SK-N-SH (cell line): ENCODE measurements around the gene TINAG. TPM values are rescaled to one million over a fixed set of nuclear protein-coding genes. Genes with fewer than 3 reads are reported as not detected.

Source experiments
- CHD2 ChIP-seq: fragments of 150-350 bp; IDR thresholded peaks from 2 replicates; pipeline ENCODE4 v1.6.1; 2018; ENCODE audit warnings: low read length; ENCODE audit not compliant: partially characterized antibody
- EP300 ChIP-seq, 2 experiments: IDR thresholded peaks; 2 replicates each; pipeline versions ENCODE4 v1.4.0 to v1.6.1; 2012; ENCODE audit warnings: borderline replicate concordance in 1 of 2, low read depth in 1 of 2, low read length in 1 of 2
- EZH2phosphoT487 ChIP-seq: fragments of 200-600 bp; sonication (generic); IDR thresholded peaks from 2 replicates; pipeline ENCODE4 v1.6.1; 2017; ENCODE audit warnings: low read depth, mixed run types, mild to moderate bottlenecking, antibody characterized with exemption, moderate library complexity, borderline replicate concordance
- FOSL2 ChIP-seq: IDR thresholded peaks from 2 replicates; pipeline ENCODE4 v1.4.0; 2012; ENCODE audit warnings: low read depth, mild to moderate bottlenecking, moderate library complexity, borderline replicate concordance
- GATA2 ChIP-seq: sonication (generic); formaldehyde crosslinking; IDR thresholded peaks from 2 replicates; pipeline ENCODE4 v1.5.0; 2020; ENCODE audit warnings: mild to moderate bottlenecking, missing genetic modification reagents
- JUND ChIP-seq: IDR thresholded peaks from 2 replicates; pipeline ENCODE4 v1.4.0; 2012
- MEF2A ChIP-seq: IDR thresholded peaks from 2 replicates; pipeline ENCODE4 v1.4.0; 2012; ENCODE audit warnings: low read depth, borderline replicate concordance
- NFIC ChIP-seq: IDR thresholded peaks from 2 replicates; pipeline ENCODE4 v1.4.0; 2012; ENCODE audit warnings: borderline replicate concordance
- NRF1 ChIP-seq: IDR thresholded peaks from 2 replicates; pipeline ENCODE4 v1.6.1; 2012; ENCODE audit warnings: low read depth, mild to moderate bottlenecking, low read length
- PBX3 ChIP-seq: IDR thresholded peaks from 2 replicates; pipeline ENCODE4; 2012
- RAD21 ChIP-seq: IDR thresholded peaks from 2 replicates; pipeline ENCODE4 v1.6.1; 2012; ENCODE audit warnings: mild to moderate bottlenecking, low read length
- REST ChIP-seq: IDR thresholded peaks from 2 replicates; pipeline ENCODE4 v1.6.1; 2012; ENCODE audit warnings: mild to moderate bottlenecking, low read depth, low read length, moderate library complexity
- RFX5 ChIP-seq: IDR thresholded peaks from 2 replicates; pipeline ENCODE4 v1.6.1; 2012; ENCODE audit warnings: mild to moderate bottlenecking, improper control_type of control experiment, low read length
- RXRA ChIP-seq: IDR thresholded peaks from 2 replicates; pipeline ENCODE4 v1.4.0; 2012; ENCODE audit warnings: low read depth, mild to moderate bottlenecking, borderline replicate concordance
- SIN3A ChIP-seq: IDR thresholded peaks from 2 replicates; pipeline ENCODE4 v1.6.1; 2012; ENCODE audit warnings: low read depth, mild to moderate bottlenecking, low read length, moderate library complexity, borderline replicate concordance
- SMC3 ChIP-seq: IDR thresholded peaks from 2 replicates; pipeline ENCODE4 v1.6.1; 2012; ENCODE audit warnings: low read depth, low read length, improper control_type of control experiment
- USF2 ChIP-seq: fragments of 150-350 bp; IDR thresholded peaks from 2 replicates; pipeline ENCODE4 v1.6.1; 2017; ENCODE audit warnings: antibody characterized with exemption, low read length, low read depth, borderline replicate concordance
- YY1 ChIP-seq: IDR thresholded peaks from 2 replicates; pipeline ENCODE4 v1.4.0; 2012; ENCODE audit warnings: low read depth, mild to moderate bottlenecking
- ZBTB33 ChIP-seq: IDR thresholded peaks from 2 replicates; pipeline ENCODE4 v1.4.0; 2012; ENCODE audit warnings: low read depth, borderline replicate concordance
- polyA plus RNA-seq, 3 experiments: library from polyadenylated mRNA; depleted of rRNA; stranded (reverse); fragments of >200 nt; gene quantifications; 2 replicates each; pipeline ENCODE4 v1.2.3, GENCODE V29; 2012
- TF ChIP-seq, protein P1 (sequence below): fragments of 150-350 bp; IDR thresholded peaks from 2 replicates; pipeline ENCODE4 v1.6.1; 2016; ENCODE audit warnings: mild to moderate bottlenecking, low read depth, low read length

The TINAG gene
- polyA plus RNA-seq, 1 of the 3 experiments (the other 2 are of a cell fraction), result 0.13 TPM

DNA sequence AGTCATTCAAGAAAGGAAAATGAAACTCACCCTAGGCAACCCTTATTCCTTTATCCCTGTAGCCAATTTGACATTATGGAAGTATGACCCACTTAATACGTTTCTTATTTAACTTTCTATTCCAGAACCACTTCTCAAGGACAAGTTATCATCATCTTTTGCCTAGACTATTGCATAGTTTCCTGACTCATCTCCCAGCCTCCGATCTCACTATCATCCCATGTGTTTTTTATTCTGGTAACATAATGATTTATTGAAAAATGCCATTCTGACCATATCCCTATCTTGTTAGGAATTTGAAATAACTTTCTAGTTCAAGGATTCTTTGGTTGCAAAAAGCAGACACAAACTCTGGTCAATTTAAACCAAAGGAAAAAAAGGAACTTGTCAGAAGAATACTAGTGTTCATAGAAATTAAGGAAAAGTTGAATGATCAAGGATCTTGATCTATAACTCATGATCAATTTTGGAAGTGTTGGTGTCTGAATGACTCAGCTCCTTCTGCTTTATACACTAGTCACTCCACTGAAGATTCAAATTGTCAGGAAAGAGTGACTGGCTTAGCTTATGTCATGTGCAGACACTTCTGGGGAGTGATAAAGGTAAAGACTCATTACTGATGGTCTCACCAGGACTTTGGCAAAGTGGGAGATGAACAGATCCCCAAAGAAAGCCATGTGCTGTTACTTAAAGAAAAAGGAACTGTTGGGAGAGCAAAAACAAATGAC is 8.5 kb upstream of the TINAG start (continued):
- TF ChIP-seq CHD2, result no peak
- no peak for TF ChIP-seq SIN3A
- no peak for TF ChIP-seq EZH2phosphoT487
- TF ChIP-seq EP300 (IDR thresholded peaks at IDR 0.05; ENCODE audit: borderline replicate concordance in 1 of 2, low read depth in 1 of 2, low read length in 1 of 2), result peak in 1 of 2 experiments; percentile 71; a peak in 1 of 4 replicates
- TF ChIP-seq, protein P1, sequence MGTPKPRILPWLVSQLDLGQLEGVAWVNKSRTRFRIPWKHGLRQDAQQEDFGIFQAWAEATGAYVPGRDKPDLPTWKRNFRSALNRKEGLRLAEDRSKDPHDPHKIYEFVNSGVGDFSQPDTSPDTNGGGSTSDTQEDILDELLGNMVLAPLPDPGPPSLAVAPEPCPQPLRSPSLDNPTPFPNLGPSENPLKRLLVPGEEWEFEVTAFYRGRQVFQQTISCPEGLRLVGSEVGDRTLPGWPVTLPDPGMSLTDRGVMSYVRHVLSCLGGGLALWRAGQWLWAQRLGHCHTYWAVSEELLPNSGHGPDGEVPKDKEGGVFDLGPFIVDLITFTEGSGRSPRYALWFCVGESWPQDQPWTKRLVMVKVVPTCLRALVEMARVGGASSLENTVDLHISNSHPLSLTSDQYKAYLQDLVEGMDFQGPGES, result no peak
- no peak for TF ChIP-seq ZBTB33
- no peak for TF ChIP-seq REST
- TF ChIP-seq RFX5, result no peak
- peak; percentile 53; the same call in 1 of the 2 replicates for TF ChIP-seq JUND
- no peak for TF ChIP-seq NRF1
- TF ChIP-seq RAD21, result no peak
- TF ChIP-seq NFIC, result no peak
- TF ChIP-seq USF2, result no peak
- no peak for TF ChIP-seq MEF2A
- TF ChIP-seq FOSL2, result peak; percentile 47; the same call in 1 of the 2 replicates
- TF ChIP-seq YY1, result no peak
- TF ChIP-seq RXRA, result 0 out of 2 replicates have a peak, but pooled peaks have one; percentile 27
- no peak for TF ChIP-seq GATA2 (CRISPR knock-in tag)
- no peak for TF ChIP-seq SMC3
- peak; percentile 73 for TF ChIP-seq PBX3
- TF ChIP-seq, all 33 proteins: peak for 8
